Measurements from ENCODE around the gene CISD2. TPM values are rescaled to one million over a fixed set of nuclear protein-coding genes. Genes with fewer than 3 reads are reported as not detected.
"Not testable (repeated sequence)": the region's sequence is repeated elsewhere in the genome, so short reads cannot be mapped to it uniquely, and the experiment has no call there.

The CISD2 gene
- total RNA-seq (ENCODE audit: unreplicated experiment) = 22.7 TPM
- long read RNA-seq, full-length matches to known transcripts = 39 of 41 reads
- long read RNA-seq, partial matches to known transcripts = 0 of 41 reads
- long read RNA-seq, other reads (novel, unspliced or antisense) = 2 of 41 reads

- no peaks in the 10 kb centered on the region for H3K36me3 Mint-ChIP-seq (ENCODE audit: unreplicated experiment)
- H3K4me3 Mint-ChIP-seq (ENCODE audit: unreplicated experiment) = peak within 1 kb of the TSS; percentile 99
- H3K4me1 Mint-ChIP-seq (ENCODE audit: low read depth, unreplicated experiment) = no peaks in the 10 kb centered on the region
- H3K27me3 Mint-ChIP-seq (ENCODE audit: unreplicated experiment) = no peaks in the 10 kb centered on the region
- TF ChIP-seq CTCF (IDR thresholded peaks at IDR 0.05; ENCODE audit: partially characterized antibody, unreplicated experiment) = no peak
- DNase-seq = peak; percentile 96
- H3K9me3 Mint-ChIP-seq (ENCODE audit: unreplicated experiment) = peaks cover 3% of the 10 kb centered on the region
- peak within 1 kb of the TSS; percentile 95 for H3K27ac Mint-ChIP-seq (ENCODE audit: unreplicated experiment)
Measured at GRCh38 chr4:102868781-102869568, at the start of gene CISD2. Gene CISD2, plus strand, starts transcription at chr4:102868992. Its CDS starts 93 bp downstream, at chr4:102869085.

- not testable (repeated sequence) for H3K4me3 Mint-ChIP-seq (ENCODE audit: unreplicated experiment); H3K27ac Mint-ChIP-seq (ENCODE audit: unreplicated experiment); H3K36me3 Mint-ChIP-seq (ENCODE audit: unreplicated experiment); H3K9me3 Mint-ChIP-seq (ENCODE audit: unreplicated experiment); DNase-seq; H3K27me3 Mint-ChIP-seq (ENCODE audit: unreplicated experiment)
- peaks cover 30% of the 10 kb centered on the region for H3K4me1 Mint-ChIP-seq (ENCODE audit: low read depth, unreplicated experiment)
Measured at GRCh38 chr4:102819100-102819499, 49.7 kb upstream of the CISD2 start.

DNA sequence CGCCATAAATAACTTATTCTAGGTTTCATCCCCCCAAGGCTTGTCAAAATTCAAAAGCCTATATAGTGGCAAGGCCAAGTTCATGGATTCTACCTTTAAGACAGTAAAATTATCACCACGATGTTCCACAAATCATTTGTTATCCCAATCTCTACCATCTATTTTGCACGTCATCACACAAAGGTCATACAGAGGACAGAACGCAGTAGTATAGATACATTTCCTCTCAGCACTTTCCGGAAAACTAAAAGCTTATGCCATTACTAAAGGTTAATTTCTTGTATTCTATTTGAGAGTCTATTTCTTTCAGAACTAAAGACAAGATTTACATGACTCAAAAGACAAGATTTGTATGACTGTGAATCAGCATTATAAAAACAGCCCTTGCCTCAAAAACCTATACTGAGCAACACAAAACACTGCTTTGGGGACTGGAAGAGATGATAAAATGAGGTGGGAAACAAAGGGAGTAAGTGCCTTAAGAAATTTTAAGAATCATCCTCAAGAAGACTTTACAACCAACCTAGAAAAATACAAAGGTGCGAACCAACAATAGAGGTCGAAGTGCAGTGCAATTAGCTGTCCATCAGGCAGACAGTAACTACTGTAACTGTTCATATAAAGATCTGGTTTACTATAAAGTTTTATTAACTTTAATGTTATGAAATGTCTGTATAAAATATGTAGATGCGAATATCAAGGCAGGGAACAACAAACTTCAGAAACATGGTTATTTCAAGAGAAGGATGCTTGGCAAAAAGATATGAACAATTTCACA is 49.0 kb upstream of the CISD2 start:
- DNase-seq = no peak
- Mint-ChIP-seq H3K9me3 (ENCODE audit: unreplicated experiment) (no peaks in the 10 kb centered on the region), H3K4me1 (ENCODE audit: low read depth, unreplicated experiment) (peaks cover 30% of the 10 kb centered on the region), H3K27ac (ENCODE audit: unreplicated experiment) (peak overlapping the region; percentile 2), H3K27me3 (ENCODE audit: unreplicated experiment) (no peaks in the 10 kb centered on the region), H3K4me3 (ENCODE audit: unreplicated experiment) (no peak overlapping the region), H3K36me3 (ENCODE audit: unreplicated experiment) (no peaks in the 10 kb centered on the region)
- TF ChIP-seq CTCF (IDR thresholded peaks at IDR 0.05; ENCODE audit: partially characterized antibody, unreplicated experiment) = no peak

GRCh38 chr4:102823464-102823863 is 45.3 kb upstream of the CISD2 start:
- Mint-ChIP-seq H3K36me3 (ENCODE audit: unreplicated experiment) (no peaks in the 10 kb centered on the region), H3K9me3 (ENCODE audit: unreplicated experiment) (peaks cover 9% of the 10 kb centered on the region), H3K4me1 (ENCODE audit: low read depth, unreplicated experiment) (peaks cover 18% of the 10 kb centered on the region), H3K27ac (ENCODE audit: unreplicated experiment) (no peak overlapping the region), H3K27me3 (ENCODE audit: unreplicated experiment) (peaks cover 12% of the 10 kb centered on the region), H3K4me3 (ENCODE audit: unreplicated experiment) (no peak overlapping the region)
- no peak for TF ChIP-seq CTCF (IDR thresholded peaks at IDR 0.05; ENCODE audit: partially characterized antibody, unreplicated experiment)
- no peak for DNase-seq

GRCh38 chr4:102823897-102824296 is 44.9 kb upstream of the CISD2 start:
- Mint-ChIP-seq H3K27me3 (ENCODE audit: unreplicated experiment) (peaks cover 14% of the 10 kb centered on the region), H3K4me1 (ENCODE audit: low read depth, unreplicated experiment) (peaks cover 16% of the 10 kb centered on the region), H3K27ac (ENCODE audit: unreplicated experiment) (no peak overlapping the region), H3K4me3 (ENCODE audit: unreplicated experiment) (no peak overlapping the region), H3K36me3 (ENCODE audit: unreplicated experiment) (no peaks in the 10 kb centered on the region), H3K9me3 (ENCODE audit: unreplicated experiment) (peaks cover 12% of the 10 kb centered on the region)
- no peak for DNase-seq
- no peak for TF ChIP-seq CTCF (IDR thresholded peaks at IDR 0.05; ENCODE audit: partially characterized antibody, unreplicated experiment)

Measured in glutamatergic neuron (in vitro differentiated cells).